Frontal cortex (tissue), 4 donors: ENCODE data around the gene ABHD14A. TPM values are rescaled to one million over a fixed set of nuclear protein-coding genes. Genes with fewer than 3 reads are reported as not detected.
A peak's percentile ranks its signal among the peaks of the same experiment; 100 is the strongest.

ENCODE experiments used
- DNase-seq, 2 donors: peaks; one replicate each; pipeline ENCODE4 v3.0.0; 2012; ENCODE audit warnings: low spot score in 2 of 2
- FAIRE-seq: peaks from 2 replicates; lab custom pipeline; 2012; peaks lifted over from hg19 to GRCh38; lab: Jason Lieb, UNC
- small RNA-seq: library from RNA; depleted of rRNA; stranded (forward); fragments of <200 nt; gene quantifications from one replicate; pipeline ENCODE3, GENCODE V24; 2014
- total RNA-seq: library from RNA; depleted of rRNA; stranded (reverse); fragments of >200 nt; gene quantifications from one replicate; pipeline ENCODE4 v1.2.3, GENCODE V29; 2014
- donor health status: control.
- donor health status: control.
- donor health status: control.

The ABHD14A gene
- total RNA-seq, 1 donor from 2014 or later = 22.8 TPM

GRCh38 chr3:52028572-52028971, 53.7 kb downstream of the ABHD14A start:
- FAIRE-seq = no peak
- DNase-seq = peak in 1 of 2 donors; percentile 62

- FAIRE-seq = no peak
- DNase-seq = no peak
Measured at GRCh38 chr3:52029053-52029452, 54.2 kb downstream of the ABHD14A start.

GRCh38 chr3:52029535-52029934, 54.7 kb downstream of the ABHD14A start:
- FAIRE-seq (no peak), DNase-seq (no peak)

Small RNAs within 50 kb of the gene (small RNA-seq; reads per million reads assigned to genes)
- gene AC115284.1 = not detected

Other genes with a start within 250 kb of the ABHD14A start
- gene IQCF6, start 195.8 kb upstream of the ABHD14A start, total RNA-seq = not detected
- not detected for gene IQCF2, start 113.4 kb upstream of the ABHD14A start, total RNA-seq
- not detected for gene IQCF5, start 99.5 kb upstream of the ABHD14A start, total RNA-seq
- gene IQCF1, start 71.7 kb upstream of the ABHD14A start, total RNA-seq = not detected
- 20.8 TPM for gene RRP9, start 33.2 kb upstream of the ABHD14A start, total RNA-seq
- 3.3 TPM for gene PARP3, start 32.7 kb upstream of the ABHD14A start, total RNA-seq
- 0.41 TPM for gene GPR62, start 19.7 kb upstream of the ABHD14A start, total RNA-seq
- gene PCBP4, start 7.6 kb upstream of the ABHD14A start, total RNA-seq = 45.7 TPM
- 1.6 TPM for gene ABHD14B, start 1.0 kb upstream of the ABHD14A start, total RNA-seq
- gene ACY1, start 8.5 kb downstream of the ABHD14A start, total RNA-seq = 3.3 TPM
- 852 TPM for gene RPL29, start 20.8 kb downstream of the ABHD14A start, total RNA-seq
- 8.6 TPM for gene DUSP7, start 81.5 kb downstream of the ABHD14A start, total RNA-seq
- gene POC1A, start 179.4 kb downstream of the ABHD14A start, total RNA-seq = 2.4 TPM
- 51.4 TPM for gene ALAS1, start 223.1 kb downstream of the ABHD14A start, total RNA-seq